M059J (cell line): ENCODE measurements around the gene PDRG1. TPM values are rescaled to one million over a fixed set of nuclear protein-coding genes. Genes with fewer than 3 reads are reported as not detected.
"Not testable (repeated sequence)": the region's sequence is repeated elsewhere in the genome, so short reads cannot be mapped to it uniquely, and the experiment has no call there.

Source experiments
- DNase-seq: peaks from one replicate; pipeline ENCODE4 v3.0.0-alpha.2; 2012; ENCODE audit warnings: low read depth
- total RNA-seq: library from RNA; depleted of rRNA; stranded (reverse); fragments of >200 nt; shearing (Covaris generic); gene quantifications from 2 replicates; pipeline ENCODE4 v1.2.3, GENCODE V29; 2014

Gene PDRG1
- total RNA-seq, 1 experiment from 2014 or later, result 14.2 TPM

DNA sequence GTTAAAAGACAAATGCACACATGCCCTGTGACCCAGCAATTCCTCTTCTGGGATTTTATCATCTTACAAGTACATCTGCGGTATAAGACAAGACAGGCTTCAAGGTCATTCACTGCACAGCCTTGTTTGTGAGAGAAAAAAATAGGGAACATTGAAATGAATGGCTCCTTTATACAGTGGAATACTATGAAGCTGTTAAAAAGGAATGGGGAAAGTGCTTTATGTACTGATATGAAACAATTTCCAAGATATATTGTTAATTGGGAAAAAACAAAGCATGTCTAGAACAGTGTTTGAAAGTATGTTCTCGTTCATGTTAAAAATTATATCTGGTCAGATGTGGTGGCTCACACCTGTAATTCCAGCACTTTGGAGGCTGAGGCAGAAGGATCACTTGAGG, 25.4 kb downstream of the PDRG1 start:
- DNase-seq, result no peak

DNA sequence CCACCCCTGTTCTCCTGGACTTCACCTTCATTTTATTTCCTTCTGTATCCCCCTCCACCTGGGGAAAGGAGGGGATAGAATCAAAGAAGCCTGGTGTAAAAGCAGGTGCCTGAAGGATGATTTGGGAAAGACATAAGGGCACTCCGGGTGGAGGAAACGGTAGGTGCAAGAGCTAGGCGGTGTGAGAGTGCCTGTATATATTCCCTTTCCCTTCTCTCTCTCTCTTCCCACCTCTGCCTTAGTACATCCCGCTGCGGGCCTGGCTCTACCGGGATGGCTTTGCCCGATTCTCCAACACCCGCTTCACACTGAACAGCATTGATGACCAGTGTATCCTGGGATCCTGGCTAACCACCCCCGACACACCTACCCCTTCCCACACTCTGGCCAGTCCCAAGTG, 26.2 kb downstream of the PDRG1 start:
- no peak for DNase-seq

DNA sequence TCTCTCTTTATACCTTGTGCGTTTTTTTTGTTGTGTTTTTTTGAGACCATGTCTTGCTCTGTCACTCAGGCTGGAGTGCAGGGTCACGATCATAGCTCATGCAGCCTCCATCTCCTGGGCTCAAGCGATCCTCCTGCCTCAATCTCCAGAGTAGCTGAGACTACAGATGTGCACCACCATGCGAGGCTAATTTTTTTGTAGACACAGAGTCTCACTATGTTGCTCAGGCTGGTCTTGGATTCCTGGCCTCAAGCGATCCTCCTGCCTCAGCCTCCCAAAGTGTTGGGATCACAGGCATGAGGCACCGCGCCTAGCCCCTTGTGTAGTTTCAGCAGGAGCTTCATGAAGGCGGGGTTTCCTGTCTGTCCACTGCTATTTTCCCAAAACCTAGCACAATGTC, 27.3 kb downstream of the PDRG1 start:
- DNase-seq, result no peak

DNA sequence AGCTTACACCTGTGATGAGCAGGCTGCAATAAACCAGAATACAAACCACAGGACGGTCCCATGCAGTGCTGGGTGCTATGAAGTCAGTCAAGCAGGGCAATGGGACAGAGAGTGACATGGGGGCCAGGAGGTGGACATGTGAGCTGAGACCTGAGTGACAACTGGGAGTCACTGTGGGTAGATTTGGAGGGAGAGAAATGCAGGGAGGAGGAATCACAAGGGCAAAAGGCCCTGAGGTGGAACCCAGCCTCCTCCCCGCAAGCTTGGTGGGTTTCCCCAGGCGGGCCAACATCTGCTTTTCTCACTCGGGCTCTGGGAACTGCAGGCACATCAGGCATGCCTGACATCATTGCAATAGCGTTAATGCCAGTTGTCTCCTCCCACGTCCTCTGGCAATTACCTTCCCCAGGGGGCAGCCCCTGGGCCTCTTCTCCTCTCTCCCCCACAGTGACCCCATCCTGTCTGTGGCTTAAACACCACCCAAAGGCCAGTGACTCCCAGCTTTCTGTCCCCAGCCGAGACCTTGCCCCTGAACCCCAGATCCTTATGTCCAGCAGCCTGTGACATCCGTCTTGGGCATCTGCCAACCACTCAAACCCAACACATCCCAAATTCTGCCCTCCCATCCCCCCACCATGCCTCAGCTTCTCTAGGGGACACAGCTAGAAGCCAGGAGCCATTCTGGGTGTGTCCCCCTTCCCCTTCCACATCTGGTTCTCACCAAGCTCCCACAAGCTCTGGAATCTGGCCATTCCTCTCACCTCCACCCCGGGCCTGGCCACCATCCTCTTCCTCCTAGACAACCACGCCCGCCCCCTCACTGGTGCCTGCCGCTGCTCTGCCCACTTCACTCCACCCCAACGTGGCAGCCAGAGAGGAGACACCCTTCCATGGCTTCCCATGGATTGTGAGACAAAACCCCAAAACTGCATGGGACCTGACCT, 28.2 kb downstream of the PDRG1 start:
- DNase-seq, result no peak

DNA sequence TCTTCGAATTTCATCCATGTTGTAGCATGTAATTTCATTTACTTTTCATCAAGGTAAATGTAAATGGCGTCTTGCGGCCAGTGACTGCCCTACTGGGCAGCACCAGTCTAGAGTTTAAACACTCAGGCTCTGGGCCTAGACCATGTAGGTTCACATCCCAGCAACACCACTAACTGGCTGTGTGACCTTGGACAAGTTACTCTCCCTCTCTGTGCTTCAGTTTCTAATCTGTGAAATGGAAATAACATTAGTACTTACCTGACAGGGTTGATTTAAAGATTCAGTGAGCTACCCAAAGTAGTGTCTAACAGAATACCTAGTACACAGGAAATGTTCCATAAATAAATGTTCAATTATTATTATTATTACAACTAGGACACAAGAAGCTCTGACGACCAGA, 29.3 kb downstream of the PDRG1 start:
- DNase-seq, result no peak

DNA sequence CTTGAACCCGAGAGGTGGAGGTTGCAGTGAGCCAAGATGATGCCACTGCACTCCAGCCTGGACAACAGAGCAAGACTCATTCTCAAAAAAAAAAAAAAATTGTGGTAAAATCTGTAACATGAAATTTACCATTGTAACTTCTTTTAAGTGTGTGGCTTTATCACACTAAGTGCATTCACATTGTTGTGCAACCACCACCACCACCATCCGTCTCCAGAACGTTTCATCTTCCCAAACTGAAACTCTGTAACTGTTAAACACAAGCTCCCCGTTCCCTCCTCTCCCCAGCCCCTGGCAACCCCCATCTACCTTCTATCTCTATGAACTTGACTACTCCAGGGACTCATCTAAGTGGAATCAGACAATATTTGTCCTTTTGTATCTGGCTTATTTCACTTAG, 29.7 kb downstream of the PDRG1 start:
- DNase-seq, result no peak

DNA sequence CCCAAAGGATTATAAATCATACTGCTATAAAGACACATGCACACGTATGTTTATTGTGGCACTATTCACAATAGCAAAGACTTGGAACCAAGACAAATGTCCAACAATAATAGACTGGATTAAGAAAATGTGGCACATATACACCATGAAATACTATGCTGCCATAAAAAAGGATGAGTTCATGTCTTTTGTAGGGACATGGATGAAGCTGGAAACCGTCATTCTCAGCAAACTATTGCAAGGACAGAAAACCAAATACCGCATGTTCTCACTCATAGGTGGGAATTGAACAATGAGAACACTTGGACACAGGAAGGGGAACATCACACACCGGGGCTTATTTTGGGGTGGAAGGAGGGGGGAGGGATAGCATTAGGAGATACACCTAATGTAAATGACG, 30.4 kb downstream of the PDRG1 start:
- DNase-seq, result not testable (repeated sequence)

DNA sequence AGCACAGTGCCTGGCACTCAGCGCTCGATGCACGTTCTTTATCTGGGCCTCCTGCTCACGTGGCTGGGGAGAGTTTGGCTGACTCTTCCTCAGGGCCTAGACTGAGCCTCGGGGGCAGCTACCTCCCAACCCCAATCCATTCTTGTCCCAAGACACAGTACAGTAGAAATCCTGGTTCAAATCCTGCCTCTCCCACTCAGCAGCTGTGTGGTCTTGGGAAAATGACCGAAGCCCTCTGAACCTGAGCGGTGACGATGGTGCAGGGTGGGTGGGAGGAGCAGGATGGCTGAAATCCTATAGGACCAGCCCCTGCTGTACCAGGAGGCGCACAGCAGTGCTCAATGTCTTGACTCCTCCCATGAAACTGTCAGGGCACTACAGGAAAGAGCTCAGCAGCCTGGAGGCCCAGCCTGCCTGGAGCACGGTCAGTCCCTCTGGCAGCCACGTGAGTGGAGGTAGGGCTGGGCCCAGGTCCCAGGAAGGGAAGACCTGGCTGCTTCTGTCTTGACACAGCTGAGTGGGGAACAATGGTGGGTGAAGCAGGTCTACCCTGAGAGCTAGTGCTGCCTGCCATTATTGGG, 31.5 kb downstream of the PDRG1 start:
- no peak for DNase-seq

GRCh38 chr20:31919410-31920155, 32.3 kb downstream of the PDRG1 start:
- no peak for DNase-seq

GRCh38 chr20:31918466-31919105, 33.3 kb downstream of the PDRG1 start:
- DNase-seq, result no peak

GRCh38 chr20:31917962-31918412, 33.9 kb downstream of the PDRG1 start:
- DNase-seq, result not testable (repeated sequence)

- DNase-seq, result no peak
These were observed 35.1 kb downstream of the PDRG1 start for GRCh38 chr20:31916708-31917107.

- no peak for DNase-seq
These were observed 36.2 kb downstream of the PDRG1 start for GRCh38 chr20:31915491-31916280.

DNA sequence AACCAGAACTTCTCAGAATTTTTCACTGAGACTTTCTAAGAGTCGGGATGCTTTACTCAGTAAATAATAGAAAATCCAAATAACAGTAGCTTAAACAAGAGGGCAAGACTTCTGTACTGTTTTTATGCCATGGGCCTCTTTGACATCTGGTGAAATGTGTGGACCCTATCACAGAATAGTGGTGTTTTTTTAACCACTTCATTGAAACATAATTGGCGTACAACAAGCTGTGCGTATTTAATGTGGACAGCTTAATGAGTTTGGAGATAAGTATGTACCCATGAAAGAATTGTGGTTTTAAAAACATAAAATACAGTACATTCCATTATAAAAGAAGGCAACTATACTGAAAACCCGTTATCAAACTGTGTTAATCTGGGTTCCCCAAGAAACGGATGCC, 37.7 kb downstream of the PDRG1 start:
- no peak for DNase-seq

- no peak for DNase-seq
These were observed 38.3 kb downstream of the PDRG1 start for GRCh38 chr20:31913431-31914157.

- no peak for DNase-seq
These were observed 41.6 kb downstream of the PDRG1 start for GRCh38 chr20:31910071-31910803.

- DNase-seq, result no peak
These were observed 42.4 kb downstream of the PDRG1 start for GRCh38 chr20:31909253-31910070.

- no peak for DNase-seq
These were observed 43.4 kb downstream of the PDRG1 start for GRCh38 chr20:31908424-31908823.

- peak; percentile 20 for DNase-seq
These were observed 43.8 kb downstream of the PDRG1 start for GRCh38 chr20:31908016-31908415.
